GM23338 (cell line): ENCODE results near the gene PIK3AP1.

Source experiments
- CREB1 ChIP-seq: fragments of 250-450 bp; sonication (Bioruptor Pico); IDR thresholded peaks from 2 replicates; pipeline ENCODE4 v1.5.0; 2020; ENCODE audit warnings: low read depth, mild to moderate bottlenecking, moderate library complexity
- CTCF ChIP-seq, 2 experiments: fragments of 200-600 bp in 1 of 2; sonication (generic) in 1 of 2; conservative IDR thresholded peaks; 2 replicates each; pipeline versions ENCODE4 v1.5.1 to v1.6.1; 2016 to 2017; ENCODE audit warnings: antibody characterized with exemption in 2 of 2, low read depth in 2 of 2, mild to moderate bottlenecking in 2 of 2, moderate library complexity in 1 of 2
- EZH2 ChIP-seq: fragments of 200-600 bp; sonication (generic); IDR thresholded peaks from one replicate; pipeline ENCODE4 v1.8.0; 2017; ENCODE audit warnings: antibody characterized with exemption, mild to moderate bottlenecking, low read depth; ENCODE audit not compliant: unreplicated experiment
- EZH2phosphoT487 ChIP-seq: fragments of 200-600 bp; sonication (generic); IDR thresholded peaks from one replicate; pipeline ENCODE4 v1.8.1; 2018; ENCODE audit warnings: antibody characterized with exemption; ENCODE audit not compliant: unreplicated experiment
- POLR2AphosphoS5 ChIP-seq: IDR thresholded peaks from 2 replicates; pipeline ENCODE4 v1.6.1; 2016; ENCODE audit warnings: antibody characterized with exemption, low read depth
- REST ChIP-seq: IDR thresholded peaks from one replicate; pipeline ENCODE4 v1.6.1; 2018; ENCODE audit warnings: antibody characterized with exemption; ENCODE audit not compliant: unreplicated experiment
- TF ChIP-seq, protein P1 (sequence below): IDR thresholded peaks from 2 replicates; pipeline ENCODE4 v1.6.1; 2016; ENCODE audit warnings: antibody characterized with exemption

DNA sequence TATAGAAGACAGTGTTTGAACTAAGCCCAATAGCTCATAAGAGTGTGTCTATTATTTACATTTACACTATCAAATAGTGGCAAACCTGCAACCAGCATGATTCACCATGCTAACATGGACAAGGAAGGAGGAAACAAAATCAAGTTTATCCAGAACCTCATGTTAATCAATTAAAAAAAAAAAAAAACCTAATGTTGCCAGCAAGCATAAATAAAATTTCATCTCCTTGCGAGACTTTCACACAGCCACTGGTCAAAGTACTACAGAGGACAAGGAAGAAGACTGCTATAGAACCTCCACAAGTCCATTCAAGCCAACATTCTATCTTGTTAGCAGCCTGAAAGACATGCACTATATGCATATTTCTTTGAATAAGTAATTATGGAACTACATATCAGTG is 143.2 kb downstream of the PIK3AP1 start:
- no peak for TF ChIP-seq EZH2
- no peak for TF ChIP-seq CTCF (conservative IDR thresholded peaks at IDR 0.05; ENCODE audit: low read depth in 2 of 2)
- TF ChIP-seq EZH2phosphoT487: no peak
- TF ChIP-seq POLR2AphosphoS5: no peak
- no peak for TF ChIP-seq REST
- TF ChIP-seq CREB1 (CRISPR knock-in tag): no peak
- TF ChIP-seq, protein P1, sequence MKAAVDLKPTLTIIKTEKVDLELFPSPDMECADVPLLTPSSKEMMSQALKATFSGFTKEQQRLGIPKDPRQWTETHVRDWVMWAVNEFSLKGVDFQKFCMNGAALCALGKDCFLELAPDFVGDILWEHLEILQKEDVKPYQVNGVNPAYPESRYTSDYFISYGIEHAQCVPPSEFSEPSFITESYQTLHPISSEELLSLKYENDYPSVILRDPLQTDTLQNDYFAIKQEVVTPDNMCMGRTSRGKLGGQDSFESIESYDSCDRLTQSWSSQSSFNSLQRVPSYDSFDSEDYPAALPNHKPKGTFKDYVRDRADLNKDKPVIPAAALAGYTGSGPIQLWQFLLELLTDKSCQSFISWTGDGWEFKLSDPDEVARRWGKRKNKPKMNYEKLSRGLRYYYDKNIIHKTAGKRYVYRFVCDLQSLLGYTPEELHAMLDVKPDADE: no peak
